SU-DHL-6 (cell line): ENCODE results near the gene ERN1.
A peak's percentile ranks its signal among the peaks of the same experiment; 100 is the strongest.

Source experiments
- H2AFZ ChIP-seq: fragments of 200-600 bp; sonication (generic); 2 replicates; pipeline ENCODE4 v1.6.1; 2014; ENCODE audit warnings: low read depth, mild to moderate bottlenecking, moderate library complexity, mixed read lengths, antibody characterized with exemption, low read length; ENCODE audit not compliant: severe bottlenecking
- H3F3A ChIP-seq: fragments of 200-600 bp; shearing (Covaris generic); 2 replicates; pipeline ENCODE4 v1.6.0; 2016; ENCODE audit warnings: antibody characterized with exemption, mild to moderate bottlenecking; ENCODE audit not compliant: insufficient read depth
- H3K27ac ChIP-seq: fragments of 200-600 bp; sonication (generic); 2 replicates; pipeline ENCODE4 v1.5.1; 2016; ENCODE audit warnings: low read depth, mild to moderate bottlenecking, low read length, moderate library complexity, mixed read lengths
- H3K27me3 ChIP-seq: fragments of 200-600 bp; sonication (generic), shearing (Covaris generic); 2 replicates; pipeline ENCODE4 v1.6.0; 2014; ENCODE audit warnings: mild to moderate bottlenecking, low read length
- H3K36me3 ChIP-seq: fragments of 200-600 bp; sonication (generic); 2 replicates; pipeline ENCODE4 v1.6.1; 2014; ENCODE audit warnings: mild to moderate bottlenecking, low read length, mixed read lengths
- H3K4me2 ChIP-seq: fragments of 300-600, 200-600 bp; shearing (Covaris generic), sonication (generic); 2 replicates; pipeline ENCODE4 v1.6.0; 2014; ENCODE audit warnings: low read length, low read depth, mild to moderate bottlenecking; ENCODE audit not compliant: poor library complexity, severe bottlenecking
- H3K4me3 ChIP-seq: fragments of 200-600 bp; sonication (generic); 2 replicates; pipeline ENCODE4 v1.5.1; 2014; ENCODE audit warnings: antibody characterized with exemption, low read length, mild to moderate bottlenecking, mixed read lengths; ENCODE audit not compliant: insufficient read depth, poor library complexity, severe bottlenecking
- H3K79me2 ChIP-seq: fragments of 200-600 bp; sonication (generic); 2 replicates; pipeline ENCODE4 v1.6.1; 2014; ENCODE audit warnings: mild to moderate bottlenecking, low read length, moderate library complexity; ENCODE audit not compliant: insufficient read depth
- H3K9ac ChIP-seq: fragments of 200-600 bp; sonication (generic); 2 replicates; pipeline ENCODE4 v1.7.0; 2014; ENCODE audit warnings: mild to moderate bottlenecking, low read length
- H3K9me2 ChIP-seq: fragments of 200-600 bp; sonication (generic); replicated peaks from 2 replicates; pipeline ENCODE4 v1.6.1; 2014; ENCODE audit warnings: low read length; ENCODE audit not compliant: insufficient read depth
- H3K9me3 ChIP-seq: fragments of 200-600 bp; sonication (generic); 2 replicates; pipeline ENCODE4 v1.6.1; 2014; ENCODE audit warnings: low read length, mixed read lengths; ENCODE audit not compliant: insufficient read depth
- H4K20me1 ChIP-seq: fragments of 200-600 bp; sonication (generic); 2 replicates; pipeline ENCODE4 v1.6.1; 2014; ENCODE audit warnings: low read depth, mild to moderate bottlenecking, antibody characterized with exemption, low read length, moderate library complexity, mixed read lengths
- CTCF ChIP-seq: fragments of 200-600 bp; sonication (generic); IDR thresholded peaks from one replicate; pipeline ENCODE4 v1.5.1; 2017; ENCODE audit warnings: antibody characterized with exemption, mild to moderate bottlenecking, low read length, moderate library complexity; ENCODE audit not compliant: insufficient read depth, poor library complexity, severe bottlenecking
- EZH2phosphoT487 ChIP-seq: fragments of 200-600 bp; sonication (generic), shearing (Covaris generic); conservative IDR thresholded peaks from 2 replicates; pipeline ENCODE4 v1.6.1; 2018; ENCODE audit warnings: mild to moderate bottlenecking, antibody characterized with exemption, low read length, moderate library complexity, mixed read lengths

The ERN1 gene

DNA sequence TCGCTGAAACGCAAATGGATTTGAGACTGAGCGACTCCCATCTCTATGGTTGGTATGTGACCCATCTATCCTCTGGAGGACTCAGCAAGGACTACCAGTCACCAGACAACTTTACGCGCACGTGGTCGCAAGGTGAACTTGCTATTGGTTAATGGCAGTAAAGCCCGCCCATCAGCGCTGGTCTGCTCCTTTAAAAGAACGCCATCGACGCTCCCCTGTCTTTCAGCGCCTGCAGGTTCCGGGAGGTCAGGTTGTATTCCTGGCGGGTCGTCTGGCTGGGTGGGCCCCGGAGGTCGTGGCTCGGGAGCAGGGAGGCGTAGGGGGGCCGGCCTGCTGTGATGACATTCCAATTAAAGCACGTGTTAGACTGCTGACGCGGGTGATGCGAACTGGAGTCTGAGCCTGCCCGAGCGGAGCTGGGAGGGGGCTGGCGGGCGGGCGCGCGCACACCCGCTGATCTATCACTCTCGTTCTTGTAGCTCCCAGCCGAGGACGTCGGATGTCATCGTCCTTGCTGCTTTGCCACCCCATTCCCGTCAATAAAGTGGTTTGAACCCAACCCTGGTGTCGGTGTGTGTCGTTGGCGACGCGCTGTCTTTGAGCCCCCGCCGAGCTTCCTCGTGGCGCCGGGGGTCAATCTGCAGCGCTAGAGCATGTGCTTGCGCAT, 15.9 kb upstream of the ERN1 start:
- Histone ChIP-seq H3K79me2 (peaks cover 13% of the 10 kb centered on the region; the same call in 1 of the 2 replicates), H2AFZ (peak overlapping the region; percentile 75), H3K9me2 (no peaks in the 10 kb centered on the region), H3F3A (peaks cover 38% of the 10 kb centered on the region), H3K4me2 (peak overlapping the region; percentile 71), H3K9me3 (no peaks in the 10 kb centered on the region), H3K27me3 (no peaks in the 10 kb centered on the region), H3K36me3 (peaks cover 10% of the 10 kb centered on the region; the same call in 1 of the 2 replicates), H3K27ac (peak overlapping the region; percentile 87), H4K20me1 (no peaks in the 10 kb centered on the region), H3K9ac (peak overlapping the region; percentile 99), H3K4me3 (peak overlapping the region; percentile 82)
- TF ChIP-seq CTCF = no peak
- no peak for TF ChIP-seq EZH2phosphoT487

GRCh38 chr17:64145375-64145750, 15.4 kb upstream of the ERN1 start:
- peak overlapping the region; percentile 75 for H2AFZ ChIP-seq
- H3K27me3 ChIP-seq = no peaks in the 10 kb centered on the region
- peak overlapping the region; percentile 99 for H3K9ac ChIP-seq
- H3K36me3 ChIP-seq = peaks cover 10% of the 10 kb centered on the region; the same call in 1 of the 2 replicates
- H3K27ac ChIP-seq = no peak overlapping the region
- H3K9me3 ChIP-seq = no peaks in the 10 kb centered on the region
- no peaks in the 10 kb centered on the region for H4K20me1 ChIP-seq
- peaks cover 38% of the 10 kb centered on the region for H3F3A ChIP-seq
- peak overlapping the region; percentile 71 for H3K4me2 ChIP-seq
- no peaks in the 10 kb centered on the region for H3K9me2 ChIP-seq
- TF ChIP-seq CTCF = no peak
- no peak for TF ChIP-seq EZH2phosphoT487
- H3K79me2 ChIP-seq = peaks cover 13% of the 10 kb centered on the region; the same call in 1 of the 2 replicates
- peak overlapping the region; percentile 75 for H3K4me3 ChIP-seq

- Histone ChIP-seq H3K27ac (no peak overlapping the region), H3K79me2 (no peaks in the 10 kb centered on the region), H3K9ac (no peak overlapping the region), H2AFZ (no peak overlapping the region), H3K4me3 (no peak overlapping the region), H3K9me2 (no peaks in the 10 kb centered on the region), H3F3A (no peaks in the 10 kb centered on the region), H3K9me3 (no peaks in the 10 kb centered on the region), H3K4me2 (no peak overlapping the region), H3K27me3 (no peaks in the 10 kb centered on the region), H4K20me1 (no peaks in the 10 kb centered on the region), H3K36me3 (no peaks in the 10 kb centered on the region)
- TF ChIP-seq CTCF = no peak
- TF ChIP-seq EZH2phosphoT487 = no peak
Observed at GRCh38 chr17:64139542-64139941, 9.6 kb upstream of the ERN1 start.
